ENCODE results near the gene TRPV2.
"Not testable (repeated sequence)": the region's sequence is repeated elsewhere in the genome, so short reads cannot be mapped to it uniquely, and the experiment has no call there.

The TRPV2 gene

DNA sequence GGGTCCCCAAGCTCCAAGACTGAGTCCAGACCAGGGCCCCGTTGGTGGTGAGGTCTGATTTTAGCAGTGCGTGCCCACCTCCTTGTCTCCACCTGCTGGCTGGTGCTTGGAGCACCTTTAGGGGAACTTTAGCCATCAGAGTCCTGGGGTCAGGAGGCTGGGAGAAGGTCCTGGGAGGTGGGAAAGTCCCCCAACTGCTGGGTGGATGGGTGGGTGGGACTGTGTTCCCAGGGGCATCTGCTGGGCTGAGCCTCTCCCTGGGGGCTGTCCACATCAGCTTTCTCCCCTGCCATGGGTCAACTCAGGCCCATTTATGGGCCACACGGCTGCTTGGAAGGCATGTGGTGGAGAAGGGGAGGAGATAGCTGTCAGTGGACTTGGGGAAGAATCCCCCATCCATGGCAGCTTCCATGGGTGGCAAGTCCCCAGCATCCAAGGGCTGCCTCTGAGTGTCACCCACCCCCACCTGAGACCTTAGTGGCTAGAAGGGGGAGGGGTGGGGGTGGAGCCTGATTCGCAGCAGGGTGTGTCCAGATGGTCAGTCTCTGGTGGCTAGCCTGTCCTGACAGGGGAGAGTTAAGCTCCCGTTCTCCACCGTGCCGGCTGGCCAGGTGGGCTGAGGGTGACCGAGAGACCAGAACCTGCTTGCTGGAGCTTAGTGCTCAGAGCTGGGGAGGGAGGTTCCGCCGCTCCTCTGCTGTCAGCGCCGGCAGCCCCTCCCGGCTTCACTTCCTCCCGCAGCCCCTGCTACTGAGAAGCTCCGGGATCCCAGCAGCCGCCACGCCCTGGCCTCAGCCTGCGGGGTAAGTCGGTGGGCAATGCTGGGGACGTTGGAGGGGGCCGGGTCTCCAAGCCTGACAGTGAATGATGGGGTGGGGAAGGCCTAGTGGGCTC, at the start of gene TRPV2:
TSS of gene TRPV2 (plus strand) at position 541 of the 894 bp plus-strand sequence. CDS start 2,098 bp downstream, outside the sequence.
- DNase-seq, result peak; percentile 52

- no peak for DNase-seq
Observed at GRCh38 chr17:16371742-16372141, 43.6 kb upstream of the TRPV2 start.

DNA sequence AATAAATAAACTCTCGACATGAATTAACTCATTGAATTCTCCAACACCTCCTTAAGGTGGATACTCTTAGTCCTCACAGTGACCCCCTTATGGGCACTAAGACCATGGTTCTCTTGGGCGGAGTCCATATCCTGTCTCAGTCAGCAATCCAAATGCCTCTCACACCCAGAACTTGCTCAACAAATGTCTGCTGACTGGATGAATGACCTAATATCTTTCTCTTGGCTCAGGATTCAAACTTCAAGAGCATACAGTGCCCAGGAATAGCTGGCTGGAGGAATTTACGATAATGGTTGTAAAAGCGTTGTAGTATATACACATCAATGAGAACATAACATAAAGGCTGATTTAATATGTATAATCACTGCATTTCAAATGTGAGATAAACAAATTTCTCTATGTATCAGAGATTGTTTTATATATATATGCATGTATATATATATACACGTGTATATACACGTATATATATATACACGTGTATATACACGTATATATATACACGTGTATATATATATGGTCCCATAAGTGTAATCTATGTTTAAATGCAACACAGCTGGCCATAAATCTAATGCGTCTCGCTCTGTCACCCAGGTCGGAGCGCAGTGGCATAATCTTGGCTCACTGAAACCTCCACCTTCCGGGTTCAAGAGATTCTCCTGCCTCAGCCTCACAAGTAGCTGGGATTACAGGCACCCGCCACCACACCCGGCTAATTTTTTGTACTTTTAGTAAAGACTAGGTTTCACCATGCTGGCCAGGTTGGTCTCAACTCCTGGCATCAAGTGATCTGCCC, 41.0 kb upstream of the TRPV2 start:
- no peak for DNase-seq

- no peak for DNase-seq
Observed at GRCh38 chr17:16377941-16378341, 37.4 kb upstream of the TRPV2 start.

DNA sequence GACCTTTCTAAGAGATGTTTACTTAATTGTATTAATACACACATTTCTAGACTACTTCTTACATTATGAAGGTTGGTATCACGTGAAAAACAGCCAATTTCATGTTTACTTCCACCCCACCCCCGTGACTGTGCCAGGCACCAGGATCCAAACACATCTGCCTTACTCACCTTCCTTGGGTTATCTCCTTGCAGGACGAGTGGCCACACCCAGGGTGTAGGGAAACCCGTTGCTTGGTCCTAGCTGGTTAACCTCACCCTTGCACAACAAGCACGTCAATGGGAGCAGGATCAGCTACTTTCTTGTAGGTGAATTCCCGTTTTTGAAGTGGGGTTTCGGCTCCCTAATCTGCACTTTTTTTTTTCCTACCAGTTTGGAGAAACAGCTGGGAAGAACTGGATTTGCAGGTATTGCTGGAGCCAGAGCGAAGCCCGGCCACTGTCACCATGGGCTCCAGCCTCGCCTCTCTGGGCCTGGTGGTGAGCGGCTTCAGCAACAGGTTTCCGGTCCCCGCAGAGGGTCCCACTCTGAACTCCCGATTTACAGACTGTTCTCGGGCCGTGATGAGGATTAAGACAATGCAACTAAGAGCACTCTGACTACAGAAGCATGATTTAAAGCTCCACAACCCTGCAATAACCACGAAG, 36.6 kb upstream of the TRPV2 start:
- no peak for DNase-seq

DNA sequence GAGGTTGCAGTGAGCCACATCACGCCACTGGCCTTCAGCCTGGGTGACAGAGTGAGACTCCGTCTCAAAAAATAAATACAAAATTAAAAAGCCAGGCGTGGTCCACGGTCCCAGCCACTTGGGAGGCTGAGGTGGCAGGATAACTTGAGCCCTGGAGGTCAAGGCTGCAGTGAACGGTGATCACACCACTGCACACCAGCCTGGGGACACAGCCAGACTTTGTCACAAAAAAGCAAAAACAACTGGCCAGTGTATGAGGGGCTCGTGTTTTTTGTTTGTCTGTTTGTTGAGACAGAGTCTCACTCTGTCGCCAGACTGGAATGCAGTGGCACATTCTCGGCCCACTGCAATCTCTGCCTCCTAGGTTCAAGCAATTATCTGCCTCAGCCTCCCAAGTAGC, 35.7 kb upstream of the TRPV2 start:
- DNase-seq, result no peak

GRCh38 chr17:16380640-16381495, 34.5 kb upstream of the TRPV2 start, which contains the start of gene UBB:
Gene UBB (plus strand): TSS chr17:16381091. CDS start chr17:16381908, 817 bp downstream.
- peak; percentile 99 for DNase-seq

GRCh38 chr17:16381496-16381820, 33.9 kb upstream of the TRPV2 start:
- no peak for DNase-seq

DNA sequence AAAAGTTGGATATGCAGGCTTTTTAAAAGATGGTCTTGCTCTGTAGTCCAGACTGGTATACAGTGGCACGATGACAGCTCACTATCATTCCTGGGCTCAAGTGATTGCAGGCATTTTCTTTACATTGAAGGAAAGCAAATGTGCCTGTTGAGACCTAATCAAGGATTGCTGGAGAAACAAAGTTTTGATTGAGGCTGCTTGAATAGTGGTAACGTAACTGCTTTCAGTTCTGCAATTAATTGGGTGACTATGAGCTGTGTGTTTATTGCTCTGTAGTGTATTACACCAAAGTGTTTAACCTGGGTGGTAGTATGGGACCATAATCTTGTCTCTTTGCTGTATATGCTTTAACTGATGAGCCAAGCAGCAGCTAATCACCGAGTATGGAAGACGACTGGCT, 32.2 kb upstream of the TRPV2 start:
- DNase-seq, result no peak

DNA sequence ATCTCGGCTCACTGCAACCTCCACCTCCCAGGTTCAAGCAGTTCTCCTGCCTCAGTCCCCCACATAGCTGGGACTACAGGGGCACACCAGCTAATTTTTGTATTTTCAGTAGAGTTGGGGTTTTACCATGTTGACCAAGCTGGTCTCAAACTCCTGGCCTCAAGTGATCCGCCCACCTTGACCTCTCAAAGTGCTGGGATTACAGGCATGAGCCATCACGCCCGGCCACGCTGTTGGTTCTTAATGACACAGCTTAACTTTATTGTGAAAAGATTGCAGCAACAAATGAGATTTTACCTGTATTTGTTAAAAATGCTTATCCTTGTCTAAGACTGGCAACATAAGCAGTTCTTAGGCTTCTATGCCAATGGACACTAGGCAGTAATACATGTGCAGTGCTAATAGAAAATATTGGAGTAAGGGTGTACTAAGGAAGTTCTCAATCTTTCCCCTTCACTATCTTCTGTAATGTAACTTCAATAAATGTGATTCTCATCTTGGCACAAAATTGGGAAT, 31.5 kb upstream of the TRPV2 start:
- DNase-seq, result no peak

DNA sequence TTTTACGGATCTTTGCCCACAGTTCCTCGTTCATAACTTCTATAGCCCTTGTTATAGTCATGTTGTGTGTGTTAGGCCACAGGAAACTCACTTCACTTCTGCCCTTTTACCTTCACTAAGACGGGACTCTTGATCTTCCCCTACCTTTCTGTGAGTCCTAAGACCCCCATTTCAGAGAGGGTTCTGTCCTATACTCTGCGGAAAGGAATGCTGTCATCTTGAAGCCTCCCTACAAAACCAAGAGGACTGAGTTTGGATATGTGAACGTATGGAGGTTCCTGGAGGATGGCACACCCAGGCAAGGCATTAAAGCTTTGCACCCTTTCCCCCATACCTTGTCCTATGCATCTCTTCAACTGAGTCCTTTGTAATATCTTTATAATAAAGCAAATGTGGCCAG, 30.8 kb upstream of the TRPV2 start:
- no peak for DNase-seq

DNA sequence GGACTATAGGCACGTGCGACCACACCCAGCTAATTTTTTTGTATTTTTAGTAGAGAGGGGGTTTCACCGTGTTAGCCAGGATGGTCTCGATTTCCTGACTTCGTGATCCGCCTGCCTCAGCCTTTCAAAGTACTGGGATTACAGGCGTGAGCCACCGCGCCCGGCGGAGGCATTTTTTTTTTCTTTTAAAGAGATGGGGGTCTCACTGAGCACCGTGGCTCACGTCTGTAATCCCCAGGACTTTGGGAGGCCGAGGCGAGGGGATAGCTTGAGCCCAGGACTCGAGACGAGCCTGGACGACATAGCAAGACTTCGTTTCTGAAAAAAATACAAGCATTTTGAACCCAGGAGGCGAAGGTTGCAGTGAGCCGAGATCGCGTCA, 29.3 kb upstream of the TRPV2 start:
- DNase-seq, result not testable (repeated sequence)

GRCh38 chr17:16391451-16391850, 23.9 kb upstream of the TRPV2 start:
- no peak for DNase-seq

DNA sequence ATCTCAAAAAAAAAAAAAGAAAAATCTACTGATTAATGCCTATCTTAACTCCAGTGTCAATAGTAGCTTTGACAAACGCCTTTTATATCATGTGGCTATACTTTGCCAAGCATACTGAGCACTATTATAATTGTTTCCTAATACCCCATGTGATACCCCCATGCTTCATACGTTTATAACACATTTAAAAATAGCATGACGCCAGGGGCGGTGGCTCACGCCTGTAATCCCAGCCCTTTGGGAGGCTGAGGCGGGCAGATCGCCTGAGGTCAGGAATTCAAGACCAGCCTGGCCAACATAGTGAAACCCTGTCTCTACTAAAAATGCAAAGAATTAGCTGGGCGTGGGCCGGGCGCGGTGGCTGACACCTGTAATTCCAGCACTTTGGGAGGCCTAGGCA, 22.9 kb upstream of the TRPV2 start:
- DNase-seq, result not testable (repeated sequence)

- not testable (repeated sequence) for DNase-seq
Observed at GRCh38 chr17:16395887-16396286, 19.5 kb upstream of the TRPV2 start.

GRCh38 chr17:16396693-16397092, 18.7 kb upstream of the TRPV2 start:
- DNase-seq, result not testable (repeated sequence)

DNA sequence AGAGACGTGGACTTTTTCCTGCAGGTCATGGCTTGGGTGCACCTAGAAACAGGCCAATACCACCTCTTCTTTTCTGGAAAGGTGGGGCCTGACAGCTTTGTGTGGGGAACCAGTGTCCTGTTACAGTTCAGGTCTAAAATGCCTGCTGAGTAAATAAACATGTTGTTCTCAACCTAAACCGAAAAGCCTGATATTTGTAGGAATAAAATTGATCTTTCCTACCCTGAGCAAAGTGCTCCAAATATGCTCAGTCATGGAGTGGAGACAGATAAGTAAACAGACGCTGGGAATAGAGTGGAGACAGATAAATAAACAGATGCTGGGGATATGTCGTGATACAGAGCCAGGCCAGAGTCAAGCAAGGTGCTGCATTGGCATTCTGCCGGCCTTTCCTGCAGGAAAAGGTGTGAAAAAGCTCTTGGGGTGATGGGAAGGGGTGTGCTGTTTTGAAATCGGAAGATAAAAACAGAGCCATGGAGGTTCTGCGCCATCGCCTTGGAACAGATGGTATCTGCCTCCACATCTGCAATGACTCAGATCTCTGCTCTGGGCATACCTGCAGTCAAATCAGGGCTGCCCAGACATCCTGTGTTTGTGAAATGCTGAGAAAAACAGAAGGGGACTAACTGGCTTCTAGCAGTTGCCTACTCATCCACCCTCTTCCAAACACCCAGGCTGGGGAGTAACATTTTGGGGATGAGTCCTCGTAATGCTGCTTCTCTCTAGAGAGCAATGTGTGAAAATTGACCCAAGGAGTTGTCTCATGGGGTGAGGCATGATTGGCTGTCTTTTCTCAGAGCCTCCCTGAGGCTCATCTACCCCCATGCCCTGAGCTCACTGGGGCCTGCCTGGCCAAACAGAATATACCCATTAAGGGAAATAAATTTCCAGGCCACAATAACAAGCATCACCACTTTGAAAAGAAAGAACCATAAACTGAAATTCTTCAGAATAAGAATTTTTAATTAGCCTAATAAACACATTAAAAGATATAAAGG, 16.8 kb upstream of the TRPV2 start:
- no peak for DNase-seq

DNA sequence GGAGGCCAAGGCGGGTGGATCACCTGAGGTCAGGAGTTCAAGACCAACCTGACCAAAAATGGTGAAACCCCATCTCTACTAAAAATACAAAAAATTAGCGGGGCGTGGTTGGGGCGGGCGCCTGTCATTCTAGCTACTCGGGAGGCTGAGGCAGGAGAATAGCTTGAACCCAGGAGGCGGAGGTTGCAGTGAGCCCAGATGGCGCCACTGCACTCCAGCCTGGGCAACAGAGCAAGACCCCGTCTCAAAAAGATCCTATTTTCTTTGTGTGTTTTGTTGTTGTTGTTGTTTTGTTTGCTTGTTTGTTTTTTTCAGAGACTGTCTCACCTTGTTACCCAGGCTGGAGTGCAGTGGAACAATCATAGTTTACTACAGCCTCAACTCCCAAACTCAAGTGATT, 11.5 kb upstream of the TRPV2 start:
- DNase-seq, result not testable (repeated sequence)

DNA sequence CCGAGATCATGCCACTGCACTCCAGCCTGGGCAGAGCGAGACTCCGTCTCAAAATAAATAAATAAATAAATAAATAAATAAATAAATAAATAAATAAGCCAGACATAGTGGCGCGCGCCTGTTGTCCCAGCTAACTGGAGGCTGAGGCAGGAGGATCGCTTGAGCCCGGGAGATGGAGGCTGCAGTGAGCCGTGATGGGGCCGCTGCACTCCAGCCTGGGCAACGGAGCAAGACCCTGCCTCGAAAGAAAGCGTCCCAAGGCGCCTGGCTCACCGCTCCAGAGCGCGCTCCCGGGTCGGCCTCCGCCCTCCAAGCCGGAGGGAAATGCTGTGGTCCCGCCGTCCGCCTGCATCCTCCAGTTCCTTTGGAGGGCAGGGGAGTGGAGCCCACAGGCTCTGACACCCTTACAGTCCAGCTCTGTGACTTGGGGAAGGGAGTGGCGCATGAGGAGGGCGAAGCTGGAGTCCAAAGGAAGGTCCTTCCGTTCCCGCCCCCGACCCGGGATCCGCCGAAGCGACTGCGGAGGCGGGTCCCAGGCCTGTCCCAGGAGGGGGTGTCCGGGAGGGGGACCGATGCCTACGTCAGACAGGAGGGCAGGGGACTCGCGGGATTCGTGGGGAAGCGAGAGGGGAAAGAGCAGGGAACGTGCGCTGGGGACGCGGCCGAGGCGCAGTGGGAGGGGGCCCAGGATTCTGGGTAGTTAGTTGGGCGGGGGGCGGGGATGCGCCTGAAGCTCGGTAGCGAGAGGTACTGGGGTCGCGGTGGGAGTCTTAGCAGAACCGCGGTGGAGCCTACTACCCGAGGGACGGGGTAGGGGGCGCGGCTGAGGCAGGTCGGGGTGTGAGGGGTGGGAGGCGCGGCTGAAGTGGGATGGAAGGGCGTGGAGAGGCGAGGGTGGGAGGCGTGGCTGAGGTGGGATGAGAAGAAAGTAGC, 8.4 kb upstream of the TRPV2 start:
- no peak for DNase-seq

Data from CD4-positive, alpha-beta T cell treated with Interleukin-15 for 1 hour (primary cell).